A549 (cell line): Measurements from ENCODE around the gene GNLY. TPM values are rescaled to one million over a fixed set of nuclear protein-coding genes. Genes with fewer than 3 reads are reported as not detected.
"Not testable (repeated sequence)": the region's sequence is repeated elsewhere in the genome, so short reads cannot be mapped to it uniquely, and the experiment has no call there.

Source experiments
- ATAC-seq, 2 experiments: fragments of 200-7000 bp in 1 of 2; fragments of >200 bp in 1 of 2; cut with Nextera tagmentation in 1 of 2; cut with Tn5 transposase in 1 of 2; 3 replicates each; pipeline versions ENCODE4 v1.8.0 to v1.9.1; 2018 to 2020; ENCODE audit warnings: mild to moderate bottlenecking in 1 of 2, moderate library complexity in 1 of 2
- CTCF ChIA-PET: fragments of 300-600 bp; sonication (Branson Sonifier 250); formaldehyde crosslinking; extraction: SDS; loops from one replicate; lab custom pipeline; 2021; ENCODE audit warnings: antibody characterized with exemption, inconsistent platforms; lab: Yijun Ruan, JAX
- POLR2A ChIA-PET: fragments of 350-600 bp; formaldehyde crosslinking; extraction: SDS; loops from one replicate; lab custom pipeline; 2021; ENCODE audit warnings: antibody characterized with exemption, inconsistent platforms; lab: Yijun Ruan, JAX
- DNase-seq, 2 experiments: peaks; one replicate each; pipeline versions ENCODE4 v3.0.0 to v3.0.0-alpha.2; 2011 to 2016; ENCODE audit warnings: low read depth in 1 of 2, low spot score in 1 of 2
- FAIRE-seq: peaks from 2 replicates; lab custom pipeline; 2011; peaks lifted over from hg19 to GRCh38; lab: Jason Lieb, UNC
- H3K27ac ChIP-seq, 2 experiments: fragments of >200 bp; sonication (Bioruptor Twin); formaldehyde crosslinking; 3 replicates each; pipeline ENCODE4 v1.5.1; 2016 to 2017
- H3K4me1 ChIP-seq: fragments of >200 bp; sonication (Bioruptor Twin); formaldehyde crosslinking; 3 replicates; pipeline ENCODE4 v1.6.1; 2016
- H3K4me2 ChIP-seq: fragments of >200 bp; sonication (Bioruptor Twin); formaldehyde crosslinking; 3 replicates; pipeline ENCODE4 v1.6.1; 2016
- H3K4me3 ChIP-seq: fragments of >200 bp; sonication (Bioruptor Twin); formaldehyde crosslinking; 3 replicates; pipeline ENCODE4 v1.5.1; 2016
- H3K9me3 ChIP-seq: fragments of >200 bp; sonication (Bioruptor Twin); formaldehyde crosslinking; 3 replicates; pipeline ENCODE4 v1.6.1; 2016
- CBX8 ChIP-seq: fragments of 200-600 bp; sonication (generic); IDR thresholded peaks from 2 replicates; pipeline ENCODE4 v1.6.1; 2016
- CHD2 ChIP-seq: fragments of 150-350 bp; IDR thresholded peaks from 2 replicates; pipeline ENCODE4 v1.6.1; 2014; ENCODE audit warnings: low read length; ENCODE audit not compliant: partially characterized antibody
- EP300 ChIP-seq, 2 experiments: fragments of >200 bp; sonication (Bioruptor Twin); formaldehyde crosslinking; IDR thresholded peaks; 2 replicates in 1 of 2; 3 replicates in 1 of 2; pipeline ENCODE4 v1.6.1; 2016 to 2017
- FOXS1 ChIP-seq: fragments of 250-450 bp; sonication (Bioruptor Pico); IDR thresholded peaks from 2 replicates; pipeline ENCODE4 v1.5.0; 2020; ENCODE audit warnings: mild to moderate bottlenecking, moderate library complexity
- HDAC2 ChIP-seq: fragments of 200-600 bp; sonication (generic); IDR thresholded peaks from 2 replicates; pipeline ENCODE4 v1.6.1; 2016
- HOXB13 ChIP-seq: fragments of 250-450 bp; sonication (Bioruptor Pico); IDR thresholded peaks from 2 replicates; pipeline ENCODE4 v1.5.0; 2020; ENCODE audit warnings: low read depth, mild to moderate bottlenecking, moderate library complexity
- JUNB ChIP-seq: fragments of >200 bp; sonication (Bioruptor Twin); formaldehyde crosslinking; IDR thresholded peaks from 2 replicates; pipeline ENCODE4 v1.6.1; 2016
- KDM1A ChIP-seq: fragments of 200-600 bp; sonication (generic); IDR thresholded peaks from 2 replicates; pipeline ENCODE4 v1.6.1; 2016; ENCODE audit warnings: low read depth, mild to moderate bottlenecking
- MAFK ChIP-seq: fragments of 450-650 bp; IDR thresholded peaks from 2 replicates; pipeline ENCODE4 v1.6.1; 2014; ENCODE audit not compliant: partially characterized antibody
- MAZ ChIP-seq: fragments of 150-350 bp; IDR thresholded peaks from 2 replicates; pipeline ENCODE4 v1.6.1; 2014; ENCODE audit warnings: antibody characterized with exemption, low read depth, low read length, borderline replicate concordance
- NPAS2 ChIP-seq: fragments of 250-450 bp; sonication (Bioruptor Pico); IDR thresholded peaks from 2 replicates; pipeline ENCODE4 v1.8.0; 2022; ENCODE audit warnings: mild to moderate bottlenecking, moderate library complexity, borderline replicate concordance
- NR3C1 ChIP-seq: fragments of >200 bp; sonication (Bioruptor Twin); formaldehyde crosslinking; IDR thresholded peaks from 3 replicates; pipeline ENCODE4 v1.6.1; 2017
- PHF8 ChIP-seq: fragments of 200-600 bp; sonication (generic); IDR thresholded peaks from 2 replicates; pipeline ENCODE4 v1.6.1; 2016; ENCODE audit warnings: low read depth, mild to moderate bottlenecking, antibody characterized with exemption, moderate library complexity, borderline replicate concordance
- RAD21 ChIP-seq, 2 experiments: fragments of >200 bp in 1 of 2; sonication (Bioruptor Twin) in 1 of 2; formaldehyde crosslinking in 1 of 2; IDR thresholded peaks in 1 of 2; conservative IDR thresholded peaks in 1 of 2; 2 replicates in 1 of 2; 3 replicates in 1 of 2; pipeline ENCODE4 v1.6.1; 2012 to 2018; ENCODE audit warnings: inconsistent platforms in 1 of 2
- RFX5 ChIP-seq: fragments of 450-650 bp; IDR thresholded peaks from 2 replicates; pipeline ENCODE4 v1.7.1; 2014; ENCODE audit warnings: antibody characterized with exemption, mild to moderate bottlenecking, moderate library complexity
- SREBF2 ChIP-seq: fragments of 450-650 bp; IDR thresholded peaks from 2 replicates; pipeline ENCODE4 v1.6.1; 2014; ENCODE audit warnings: mild to moderate bottlenecking, moderate library complexity
- TP53 ChIP-seq: fragments of 250-450 bp; sonication (Bioruptor Pico); IDR thresholded peaks from 2 replicates; pipeline ENCODE4 v1.5.0; 2021; ENCODE audit warnings: mild to moderate bottlenecking, moderate library complexity
- WGBS: methylation state at CpG from one replicate; pipeline ENCODE4 v1.1.6; 2017; ENCODE audit errors: missing lambda C conversion rate; 5-methylcytosine and 5-hydroxymethylcytosine counted together
- polyA plus RNA-seq, 4 experiments: library from polyadenylated mRNA; depleted of rRNA in 3 of 4; stranded (reverse); fragments of >200 nt; fragmentation: RNase III in 1 of 4; extraction: RNeasy Plus Mini Kit Qiagen cat#74134 plus additional on column Dnase treatment in 1 of 4; gene quantifications; 2 replicates in 3 of 4; 3 replicates in 1 of 4; pipeline ENCODE4 v1.2.3, GENCODE V29; 2011 to 2017
- TF ChIP-seq, protein P1 (sequence below): fragments of 250-450 bp; sonication (Bioruptor Pico); IDR thresholded peaks from 2 replicates; pipeline ENCODE4 v1.5.0; 2020; ENCODE audit warnings: low read depth, mild to moderate bottlenecking, moderate library complexity
- TF ChIP-seq, protein P2 (sequence below): fragments of 200-600 bp; sonication (generic); IDR thresholded peaks from 2 replicates; pipeline ENCODE4 v1.6.1; 2016; ENCODE audit warnings: antibody characterized with exemption, mild to moderate bottlenecking, moderate library complexity
- TF ChIP-seq, protein P3 (sequence below): IDR thresholded peaks from 2 replicates; pipeline ENCODE4 v1.6.1; 2012; ENCODE audit warnings: low read depth, borderline replicate concordance

The GNLY gene
- polyA plus RNA-seq, 2 of the 4 experiments (the other 2 are of a cell fraction): not detected

DNA sequence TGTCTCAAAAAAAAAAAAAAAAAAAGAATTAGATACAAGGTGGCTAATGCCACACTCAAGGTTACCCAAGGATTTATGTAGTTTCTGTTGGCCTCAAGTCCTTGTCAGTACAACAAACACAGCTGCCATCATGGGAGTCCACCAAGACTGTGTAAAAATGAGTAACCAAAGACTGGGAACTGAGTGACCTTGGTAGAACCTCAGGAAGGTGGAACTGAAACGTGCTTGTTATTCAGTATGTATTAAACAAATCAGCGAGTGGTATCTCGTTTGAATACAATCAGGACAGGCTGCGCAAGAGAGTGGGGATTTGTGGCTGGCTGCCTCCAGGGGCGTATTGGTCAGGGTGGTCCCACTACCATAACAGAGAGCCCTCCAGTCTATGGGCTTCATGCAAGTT, 24.6 kb upstream of the GNLY start:
- DNase-seq (no peak), ATAC-seq (no peak), FAIRE-seq (peak; percentile 13)
- Histone ChIP-seq H3K9me3 (no peaks in the 10 kb centered on the region), H3K4me3 (no peak overlapping the region), H3K4me2 (no peak overlapping the region), H3K4me1 (no peaks in the 10 kb centered on the region; the same call in 2 of the 3 replicates), H3K27ac (no peak overlapping the region)
- WGBS: 69% methylated on average over 5 of the region's 5 CpGs
- TF ChIP-seq RAD21 (conservative IDR thresholded peaks at IDR 0.05 in 1 of 2, IDR thresholded peaks at IDR 0.05 in 1 of 2): no peak
- no peak for TF ChIP-seq CHD2
- TF ChIP-seq JUNB: no peak
- TF ChIP-seq FOXS1 (CRISPR knock-in tag): no peak
- TF ChIP-seq SREBF2: no peak
- no peak for TF ChIP-seq RFX5
- no peak for TF ChIP-seq HOXB13 (CRISPR knock-in tag)
- TF ChIP-seq EP300 (IDR thresholded peaks at IDR 0.05): no peak
- no peak for TF ChIP-seq PHF8
- TF ChIP-seq, protein P1, sequence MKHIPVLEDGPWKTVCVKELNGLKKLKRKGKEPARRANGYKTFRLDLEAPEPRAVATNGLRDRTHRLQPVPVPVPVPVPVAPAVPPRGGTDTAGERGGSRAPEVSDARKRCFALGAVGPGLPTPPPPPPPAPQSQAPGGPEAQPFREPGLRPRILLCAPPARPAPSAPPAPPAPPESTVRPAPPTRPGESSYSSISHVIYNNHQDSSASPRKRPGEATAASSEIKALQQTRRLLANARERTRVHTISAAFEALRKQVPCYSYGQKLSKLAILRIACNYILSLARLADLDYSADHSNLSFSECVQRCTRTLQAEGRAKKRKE: no peak
- TF ChIP-seq MAZ: no peak
- TF ChIP-seq HDAC2: no peak
- no peak for TF ChIP-seq KDM1A
- CTCF ChIA-PET: interaction anchor here (0.6 to 7.8 kb wide), 12 partner anchors 8 to 391 kb away, joined by 3 to 59 read pairs (median 4); no protein-coding TSS in a partner anchor
- POLR2A ChIA-PET: interaction anchor here (0.6 kb wide), 1 partner anchor 309 kb away, joined by 3 read pairs; no protein-coding TSS in a partner anchor

DNA sequence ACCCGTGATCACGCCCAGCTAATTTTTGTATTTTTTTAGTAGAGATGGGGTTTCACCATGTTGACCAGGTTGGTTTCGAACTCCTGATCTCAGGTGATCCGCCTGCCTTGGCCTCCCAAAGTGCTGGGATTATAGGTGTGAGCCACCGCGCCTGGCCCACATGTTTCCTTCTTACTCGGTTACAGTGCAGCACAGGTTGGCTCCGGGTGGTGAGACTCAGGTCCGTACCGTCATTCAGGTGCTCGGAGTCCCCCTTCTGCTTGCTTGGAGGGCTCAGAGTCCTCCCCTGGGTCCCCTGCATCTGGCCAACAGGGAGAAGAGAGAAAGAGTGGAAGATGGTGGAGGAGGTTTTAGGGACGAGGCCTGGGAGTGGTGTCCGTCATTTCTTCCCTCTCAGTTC, 23.7 kb upstream of the GNLY start:
- not testable (repeated sequence) for H3K9me3 ChIP-seq, H3K4me3 ChIP-seq, H3K27ac ChIP-seq, FAIRE-seq, DNase-seq, ATAC-seq, H3K4me1 ChIP-seq, H3K4me2 ChIP-seq
- ChIA-PET POLR2A (interaction anchor here (0.6 kb wide), 1 partner anchor 310 kb away, joined by 3 read pairs; no protein-coding TSS in a partner anchor), CTCF (interaction anchor here (0.8 to 7.8 kb wide), 11 partner anchors 9 to 410 kb away, joined by 3 to 59 read pairs (median 5); no protein-coding TSS in a partner anchor)
- WGBS: 87% methylated on average over 13 of the region's 13 CpGs

DNA sequence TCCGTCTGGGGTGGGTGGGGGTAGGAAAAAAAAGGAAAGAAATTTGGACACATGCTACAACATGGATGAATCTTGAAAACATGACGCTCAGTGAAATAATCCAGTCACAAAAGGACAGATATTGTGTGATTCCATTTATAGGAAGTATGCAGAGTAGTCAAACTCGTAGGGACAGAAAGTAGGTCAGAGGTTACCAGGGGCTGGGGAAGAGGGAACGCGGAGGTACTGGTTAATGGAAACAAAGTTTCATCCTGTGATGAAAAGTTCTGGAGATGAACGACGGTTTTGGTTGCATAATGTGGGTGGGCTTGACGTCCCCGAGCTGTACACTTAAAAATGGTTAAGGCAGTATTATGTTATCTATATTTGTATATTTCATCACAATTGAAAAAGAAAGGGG, 21.7 kb upstream of the GNLY start:
- H3K4me2 ChIP-seq: no peak overlapping the region
- no peak overlapping the region for H3K27ac ChIP-seq
- no peaks in the 10 kb centered on the region; the same call in 2 of the 3 replicates for H3K4me1 ChIP-seq
- ATAC-seq (no peak), DNase-seq (no peak), FAIRE-seq (no peak)
- ChIA-PET CTCF (interaction anchor here (0.7 to 5.5 kb wide), 5 partner anchors 11 to 57 kb away, joined by 4 to 55 read pairs (median 6); no protein-coding TSS in a partner anchor), POLR2A (no interaction called here)
- no peaks in the 10 kb centered on the region for H3K9me3 ChIP-seq
- 87% methylated on average over 9 of the region's 9 CpGs for WGBS
- no peak overlapping the region for H3K4me3 ChIP-seq
- TF ChIP-seq NR3C1 (no peak), FOXS1 (CRISPR knock-in tag) (no peak), MAFK (no peak), NPAS2 (no peak), MAZ (no peak), TP53 (CRISPR knock-in tag) (no peak), CBX8 (no peak)
- TF ChIP-seq, protein P2, sequence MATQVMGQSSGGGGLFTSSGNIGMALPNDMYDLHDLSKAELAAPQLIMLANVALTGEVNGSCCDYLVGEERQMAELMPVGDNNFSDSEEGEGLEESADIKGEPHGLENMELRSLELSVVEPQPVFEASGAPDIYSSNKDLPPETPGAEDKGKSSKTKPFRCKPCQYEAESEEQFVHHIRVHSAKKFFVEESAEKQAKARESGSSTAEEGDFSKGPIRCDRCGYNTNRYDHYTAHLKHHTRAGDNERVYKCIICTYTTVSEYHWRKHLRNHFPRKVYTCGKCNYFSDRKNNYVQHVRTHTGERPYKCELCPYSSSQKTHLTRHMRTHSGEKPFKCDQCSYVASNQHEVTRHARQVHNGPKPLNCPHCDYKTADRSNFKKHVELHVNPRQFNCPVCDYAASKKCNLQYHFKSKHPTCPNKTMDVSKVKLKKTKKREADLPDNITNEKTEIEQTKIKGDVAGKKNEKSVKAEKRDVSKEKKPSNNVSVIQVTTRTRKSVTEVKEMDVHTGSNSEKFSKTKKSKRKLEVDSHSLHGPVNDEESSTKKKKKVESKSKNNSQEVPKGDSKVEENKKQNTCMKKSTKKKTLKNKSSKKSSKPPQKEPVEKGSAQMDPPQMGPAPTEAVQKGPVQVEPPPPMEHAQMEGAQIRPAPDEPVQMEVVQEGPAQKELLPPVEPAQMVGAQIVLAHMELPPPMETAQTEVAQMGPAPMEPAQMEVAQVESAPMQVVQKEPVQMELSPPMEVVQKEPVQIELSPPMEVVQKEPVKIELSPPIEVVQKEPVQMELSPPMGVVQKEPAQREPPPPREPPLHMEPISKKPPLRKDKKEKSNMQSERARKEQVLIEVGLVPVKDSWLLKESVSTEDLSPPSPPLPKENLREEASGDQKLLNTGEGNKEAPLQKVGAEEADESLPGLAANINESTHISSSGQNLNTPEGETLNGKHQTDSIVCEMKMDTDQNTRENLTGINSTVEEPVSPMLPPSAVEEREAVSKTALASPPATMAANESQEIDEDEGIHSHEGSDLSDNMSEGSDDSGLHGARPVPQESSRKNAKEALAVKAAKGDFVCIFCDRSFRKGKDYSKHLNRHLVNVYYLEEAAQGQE: no peak
- TF ChIP-seq, protein P3, sequence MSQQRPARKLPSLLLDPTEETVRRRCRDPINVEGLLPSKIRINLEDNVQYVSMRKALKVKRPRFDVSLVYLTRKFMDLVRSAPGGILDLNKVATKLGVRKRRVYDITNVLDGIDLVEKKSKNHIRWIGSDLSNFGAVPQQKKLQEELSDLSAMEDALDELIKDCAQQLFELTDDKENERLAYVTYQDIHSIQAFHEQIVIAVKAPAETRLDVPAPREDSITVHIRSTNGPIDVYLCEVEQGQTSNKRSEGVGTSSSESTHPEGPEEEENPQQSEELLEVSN: no peak
